Calu3 (cell line): Measurements from ENCODE around the gene GPS1. TPM values are rescaled to one million over a fixed set of nuclear protein-coding genes. Genes with fewer than 3 reads are reported as not detected.

ENCODE experiments used
- Bru-seq: library from RNA; stranded (reverse); fragments of 400-500 nt; gene quantifications from one replicate; lab custom pipeline; 2021; lab: Mats Ljungman, UMichigan
- BruChase-seq, 2 experiments: library from RNA; stranded (reverse); fragments of 400-500 nt; gene quantifications; one replicate each; lab custom pipeline; 2021; lab: Mats Ljungman, UMichigan
- BruUV-seq: library from RNA; stranded (reverse); fragments of 400-500 nt; replicated peaks from 2 replicates; lab custom pipeline; 2021; lab: Mats Ljungman, UMichigan
- CTCF ChIA-PET: fragments of 300-600 bp; sonication (Branson Sonifier 250); formaldehyde crosslinking; loops from one replicate; lab custom pipeline; 2022; ENCODE audit warnings: antibody characterized with exemption; lab: Charles Lee
- DNase-seq: peaks from one replicate; pipeline ENCODE4 v3.0.0; 2022
- H3K27ac Mint-ChIP-seq: one replicate; pipeline ENCODE4 v1.8.0; 2022; ENCODE audit warnings: mixed read lengths; ENCODE audit not compliant: unreplicated experiment
- H3K27me3 Mint-ChIP-seq: one replicate; pipeline ENCODE4 v1.8.0; 2022; ENCODE audit warnings: mixed read lengths; ENCODE audit not compliant: unreplicated experiment
- H3K36me3 Mint-ChIP-seq: one replicate; pipeline ENCODE4 v1.8.0; 2022; ENCODE audit warnings: mild to moderate bottlenecking, moderate library complexity, mixed read lengths; ENCODE audit not compliant: insufficient read depth, unreplicated experiment
- H3K4me1 Mint-ChIP-seq: one replicate; pipeline ENCODE4 v1.8.0; 2022; ENCODE audit warnings: mild to moderate bottlenecking, low read depth, mixed read lengths; ENCODE audit not compliant: unreplicated experiment
- H3K4me3 Mint-ChIP-seq: one replicate; pipeline ENCODE4 v1.8.0; 2022; ENCODE audit warnings: mild to moderate bottlenecking, low read depth, moderate library complexity, mixed read lengths; ENCODE audit not compliant: unreplicated experiment
- H3K9me3 Mint-ChIP-seq: one replicate; pipeline ENCODE4 v1.8.0; 2022; ENCODE audit warnings: low read depth, mixed read lengths; ENCODE audit not compliant: unreplicated experiment
- CTCF ChIP-seq: fragments of 200-600 bp; IDR thresholded peaks from one replicate; pipeline ENCODE4 v1.8.0; 2022; ENCODE audit warnings: antibody characterized with exemption; ENCODE audit not compliant: unreplicated experiment
- intact Hi-C: fragments of 100-400 bp; cut with micrococcal nuclease; formaldehyde crosslinking; loops from one replicate; pipeline ENCODE4 v1.10.0; 2022; ENCODE audit not compliant: unreplicated experiment
- long read RNA-seq: library from polyadenylated mRNA; stranded (forward); transcript quantifications from one replicate; pipeline ENCODE4 v2.0.0, GENCODE V29; 2022
- total RNA-seq: library from RNA; stranded (reverse); gene quantifications from 2 replicates; pipeline ENCODE4 v1.2.3, GENCODE V29; 2022

The GPS1 gene
- total RNA-seq = 114 and 115 TPM in 2 replicates
- percentile 49 among the genes with signal in this experiment for Bru-seq, nascent RNA
- BruChase-seq, experiment 1, labeled RNA remaining after a 6-hour chase = percentile 85 among the genes with signal in this experiment
- BruChase-seq, experiment 2, labeled RNA remaining after a 2-hour chase = percentile 78 among the genes with signal in this experiment
- long read RNA-seq, transcript GPS1-202 (14 exons, 1,949 nt) = minor isoform, 12 of 230 reads
- long read RNA-seq, transcript GPS1-208 (13 exons, 1,874 nt) = major isoform, 98 of 230 reads
- long read RNA-seq, transcript GPS1-226 (13 exons, 1,839 nt) = minor isoform, 18 of 230 reads
- long read RNA-seq, transcript GPS1-201 (13 exons, 1,842 nt) = minor isoform, 24 of 230 reads
- long read RNA-seq, partial matches to known transcripts = 19 of 230 reads
- long read RNA-seq, other reads (novel, unspliced or antisense) = 39 of 230 reads

- CTCF ChIA-PET = interaction anchor here (0.7 to 1.1 kb wide), 2 partner anchors 14 to 33 kb away, joined by 3 to 4 read pairs; partner anchors contain the start of gene DCXR
- no peaks in the 10 kb centered on the region for H3K27me3 Mint-ChIP-seq
- peak; percentile 84 for DNase-seq
Observed at GRCh38 chr17:82051776-82052637, at the start of gene GPS1, which contains the start of gene RFNG. GPS1 (plus strand) TSS chr17:82051898; CDS start chr17:82051932, 34 bp downstream. RFNG (minus strand) TSS chr17:82051811; CDS start chr17:82051766, 45 bp downstream.

GRCh38 chr17:82003411-82004381 lies 48.0 kb upstream of the GPS1 start:
- intact Hi-C loops = no loop called here
- peaks cover 17% of the 10 kb centered on the region for H3K36me3 Mint-ChIP-seq
- no peak overlapping the region for H3K4me3 Mint-ChIP-seq
- no TSS peak for BruUV-seq
- no peaks in the 10 kb centered on the region for H3K27me3 Mint-ChIP-seq
- TF ChIP-seq CTCF = no peak
- CTCF ChIA-PET = interaction anchor here (0.6 to 1.1 kb wide), 2 partner anchors 9 to 19 kb away, joined by 3 read pairs; partner anchors contain the start of genes CENPX and LRRC45
- H3K9me3 Mint-ChIP-seq = no peaks in the 10 kb centered on the region
- no peak overlapping the region for H3K27ac Mint-ChIP-seq
- H3K4me1 Mint-ChIP-seq = no peaks in the 10 kb centered on the region
- DNase-seq = peak; percentile 76

More at GRCh38 chr17:82051776-82052637, at the start of gene GPS1, which contains the start of gene RFNG:
- Mint-ChIP-seq H3K36me3 (peaks cover 71% of the 10 kb centered on the region), H3K9me3 (no peaks in the 10 kb centered on the region), H3K4me3 (peak within 1 kb of the TSS; percentile 80), H3K4me1 (no peaks in the 10 kb centered on the region), H3K27ac (peak within 1 kb of the TSS; percentile 60)
- TF ChIP-seq CTCF = no peak
- TSS peak; percentile 35 for BruUV-seq
- intact Hi-C loops = no loop called here

- intact Hi-C loops = no loop called here
- Mint-ChIP-seq H3K9me3 (no peaks in the 10 kb centered on the region), H3K4me1 (no peaks in the 10 kb centered on the region), H3K27me3 (no peaks in the 10 kb centered on the region), H3K36me3 (peaks cover 20% of the 10 kb centered on the region), H3K27ac (no peak overlapping the region), H3K4me3 (no peak overlapping the region)
- no TSS peak for BruUV-seq
- no peak for DNase-seq
- CTCF ChIA-PET = interaction anchor here (1.1 to 1.3 kb wide), 2 partner anchors 15 to 18 kb away, joined by 3 read pairs; partner anchors contain the start of genes CENPX and LRRC45
- TF ChIP-seq CTCF = no peak
Observed at GRCh38 chr17:82004517-82005455, 46.9 kb upstream of the GPS1 start.
